ENCODE results near the gene SH3RF3.

Gene SH3RF3

DNA sequence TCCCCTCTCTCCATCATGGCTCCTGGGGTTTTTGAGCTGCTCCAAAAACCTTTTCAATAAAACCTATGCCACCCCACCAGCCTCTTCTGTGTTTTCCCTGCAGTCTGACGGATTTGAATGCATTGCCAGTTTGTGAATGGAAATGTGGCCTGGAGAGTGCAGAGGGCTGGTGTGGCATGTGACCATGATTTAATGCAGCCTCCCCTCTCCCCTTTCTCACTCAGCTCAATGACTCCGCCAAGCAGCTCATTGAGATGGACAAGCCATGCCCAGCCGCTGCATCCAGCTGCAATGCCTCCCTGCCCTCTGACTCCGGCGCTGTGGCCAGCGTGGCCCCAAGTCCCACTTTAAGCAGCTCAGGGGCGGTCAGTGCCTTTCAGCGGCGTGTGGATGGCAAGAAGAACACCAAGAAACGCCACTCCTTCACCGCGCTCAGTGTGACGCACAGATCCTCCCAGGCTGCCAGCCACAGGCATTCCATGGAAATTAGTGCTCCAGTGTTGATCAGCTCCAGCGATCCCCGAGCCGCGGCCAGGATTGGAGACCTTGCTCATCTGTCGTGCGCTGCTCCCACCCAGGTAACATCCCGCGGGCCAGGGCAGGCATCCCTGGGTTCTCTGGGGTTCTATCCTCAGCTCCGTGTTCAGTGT, 269.5 kb downstream of the SH3RF3 start:
- Histone ChIP-seq H3K36me3 (peaks cover 18% of the 10 kb centered on the region; the same call in 1 of the 2 replicates), H3K9ac (no peak overlapping the region), H3K4me3 (no peak overlapping the region), H3K27ac (no peak overlapping the region), H3K9me3 (no peaks in the 10 kb centered on the region), H4K20me1 (peaks cover 11% of the 10 kb centered on the region; the same call in 1 of the 2 replicates), H3K4me1 (peaks cover 70% of the 10 kb centered on the region), H3K4me2 (peak overlapping the region; percentile 82), H3K27me3 (no peaks in the 10 kb centered on the region)
- TF ChIP-seq Cebpa-rat (IDR thresholded peaks at IDR 0.05): no peak

DNA sequence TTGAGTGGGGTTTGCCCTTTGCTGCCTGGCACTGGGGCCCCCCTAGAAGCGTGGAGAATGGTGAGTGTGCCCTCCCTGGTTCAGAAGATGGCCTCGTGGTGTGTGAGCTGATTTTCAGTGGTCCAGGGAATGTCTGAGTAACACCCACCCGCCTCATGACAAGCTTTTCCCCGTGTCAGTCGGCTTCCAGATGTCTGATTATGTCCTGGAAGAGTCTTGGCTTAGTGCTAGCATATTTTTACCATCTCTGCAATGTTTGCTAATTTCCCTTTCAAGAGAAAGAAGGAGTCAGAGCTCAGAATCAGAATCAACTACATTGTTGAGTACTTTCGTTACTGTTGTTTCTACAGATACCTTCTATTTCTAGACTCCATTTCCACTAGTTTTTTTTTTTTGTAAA, 270.1 kb downstream of the SH3RF3 start:
- peaks cover 14% of the 10 kb centered on the region; the same call in 1 of the 2 replicates for H4K20me1 ChIP-seq
- no peaks in the 10 kb centered on the region for H3K9me3 ChIP-seq
- no peak overlapping the region for H3K27ac ChIP-seq
- H3K9ac ChIP-seq: no peak overlapping the region
- H3K36me3 ChIP-seq: peaks cover 18% of the 10 kb centered on the region; the same call in 1 of the 2 replicates
- no peak overlapping the region for H3K4me2 ChIP-seq
- no peaks in the 10 kb centered on the region for H3K27me3 ChIP-seq
- H3K4me1 ChIP-seq: peaks cover 73% of the 10 kb centered on the region
- TF ChIP-seq Cebpa-rat (IDR thresholded peaks at IDR 0.05): no peak
- H3K4me3 ChIP-seq: no peak overlapping the region

DNA sequence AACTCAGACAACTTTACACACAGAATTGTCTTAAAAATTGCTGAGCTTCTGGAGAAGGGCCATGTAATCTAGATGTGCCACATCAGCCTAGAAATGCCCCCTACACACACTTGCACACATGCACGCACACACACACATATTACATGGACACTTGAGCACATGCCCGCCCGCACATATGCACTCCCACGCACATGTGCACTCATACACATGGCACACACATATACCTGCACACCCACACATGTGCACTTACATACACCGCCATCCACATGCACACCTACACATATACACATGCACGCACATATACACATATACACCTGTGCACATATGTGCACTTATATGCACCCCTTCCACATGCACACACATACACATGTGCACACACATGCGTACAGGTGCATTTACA, 271.1 kb downstream of the SH3RF3 start:
- no peaks in the 10 kb centered on the region for H3K27me3 ChIP-seq
- H3K4me1 ChIP-seq: peaks cover 75% of the 10 kb centered on the region
- no peak overlapping the region for H3K27ac ChIP-seq
- H3K4me2 ChIP-seq: no peak overlapping the region
- H4K20me1 ChIP-seq: peaks cover 14% of the 10 kb centered on the region; the same call in 1 of the 2 replicates
- TF ChIP-seq Cebpa-rat (IDR thresholded peaks at IDR 0.05): no peak
- no peak overlapping the region for H3K4me3 ChIP-seq
- no peak overlapping the region for H3K9ac ChIP-seq
- H3K36me3 ChIP-seq: peaks cover 29% of the 10 kb centered on the region; the same call in 1 of the 2 replicates
- no peaks in the 10 kb centered on the region for H3K9me3 ChIP-seq

DNA sequence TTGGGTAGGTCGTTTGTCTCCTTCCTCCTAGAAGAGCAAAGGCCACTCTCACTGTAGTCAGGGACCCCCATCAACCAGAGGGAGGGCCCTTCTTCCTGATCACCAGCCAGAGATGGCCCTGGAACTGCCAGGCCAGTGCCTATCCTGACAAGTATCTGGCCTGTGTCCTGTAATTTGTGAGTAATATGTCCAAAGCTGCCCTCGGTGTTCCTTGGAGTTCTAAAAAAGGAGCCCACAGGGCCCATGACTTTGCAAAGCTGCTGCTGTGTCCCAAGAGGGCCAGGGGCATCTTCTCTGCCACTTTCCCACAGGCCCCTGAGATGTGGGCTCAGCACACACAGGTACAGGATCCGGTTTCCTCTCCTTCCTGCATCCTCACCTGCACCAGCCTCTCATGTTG, 272.4 kb downstream of the SH3RF3 start:
- H3K27me3 ChIP-seq: no peaks in the 10 kb centered on the region
- no peak overlapping the region for H3K4me3 ChIP-seq
- peaks cover 38% of the 10 kb centered on the region; the same call in 1 of the 2 replicates for H3K36me3 ChIP-seq
- no peak overlapping the region for H3K27ac ChIP-seq
- peak overlapping the region; percentile 86 for H3K4me2 ChIP-seq
- H4K20me1 ChIP-seq: peaks cover 14% of the 10 kb centered on the region; the same call in 1 of the 2 replicates
- H3K9me3 ChIP-seq: no peaks in the 10 kb centered on the region
- H3K9ac ChIP-seq: no peak overlapping the region
- no peak for TF ChIP-seq Cebpa-rat (IDR thresholded peaks at IDR 0.05)
- peaks cover 65% of the 10 kb centered on the region for H3K4me1 ChIP-seq

DNA sequence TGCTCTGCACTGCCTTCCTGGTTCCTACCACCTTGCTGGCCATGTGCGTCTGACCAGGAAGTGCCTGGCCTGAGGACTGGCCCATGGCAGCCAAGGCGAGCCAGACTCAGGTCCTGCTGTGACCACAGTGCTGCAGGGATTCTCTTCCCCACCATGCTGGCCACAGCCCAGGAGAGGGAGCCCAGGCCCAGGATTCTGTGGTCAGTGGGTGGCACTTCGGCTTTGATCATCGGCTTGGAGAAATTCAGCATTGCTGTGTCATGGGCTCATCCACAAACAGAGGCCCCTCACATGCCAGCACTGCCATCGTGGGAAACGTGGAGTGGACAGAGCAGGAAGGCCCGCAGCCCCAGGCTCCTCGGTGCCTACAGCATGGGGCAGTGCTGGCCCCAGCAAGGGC, 273.2 kb downstream of the SH3RF3 start:
- H3K4me1 ChIP-seq: peaks cover 65% of the 10 kb centered on the region

DNA sequence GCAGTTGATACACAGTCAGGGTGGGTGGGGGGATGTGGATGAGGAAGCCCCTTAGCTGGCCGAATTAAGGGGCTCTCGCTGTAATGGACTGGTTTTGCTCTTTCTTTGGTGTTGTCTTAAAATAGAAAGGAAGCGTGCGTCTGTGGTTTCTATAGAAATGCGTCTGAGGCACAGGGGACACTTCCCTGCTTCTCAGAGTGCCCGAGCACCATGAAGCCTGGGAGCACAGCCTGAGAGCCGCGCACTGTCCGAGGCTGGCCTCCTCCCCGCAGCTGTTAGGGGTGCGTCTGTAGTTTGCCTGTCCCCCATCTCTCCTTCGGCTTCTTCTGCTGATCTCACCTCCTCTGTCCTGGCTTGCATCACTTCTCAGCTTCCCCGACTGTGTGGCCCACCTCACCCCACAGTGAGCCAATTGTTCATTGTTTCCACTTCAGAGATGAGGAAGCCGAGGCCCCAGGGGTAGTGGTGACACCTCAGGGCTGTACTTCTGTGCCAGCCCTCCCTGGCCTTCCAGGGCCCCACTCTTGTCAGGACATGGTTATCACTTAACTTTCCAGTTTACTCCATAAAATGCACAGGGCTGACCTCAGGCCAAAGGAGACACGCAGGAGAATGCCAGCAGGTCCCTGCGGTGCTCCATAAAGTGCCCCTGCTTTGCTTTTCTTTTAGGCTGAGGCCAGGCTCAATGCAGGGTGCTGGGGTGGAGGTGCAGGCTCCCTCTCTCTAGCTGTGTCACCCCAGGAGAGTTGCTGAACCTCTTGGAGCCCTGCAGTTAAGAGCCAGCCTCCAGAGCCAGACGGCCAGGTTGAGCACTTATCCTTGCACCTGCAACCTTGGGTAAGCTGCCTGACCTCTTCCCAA, 274.2 kb downstream of the SH3RF3 start:
- Histone ChIP-seq H3K4me3 (peak overlapping the region; percentile 38; the same call in 1 of the 2 replicates), H3K9me3 (no peaks in the 10 kb centered on the region)

More for the DNA sequence above, 273.2 kb downstream of the SH3RF3 start:
- peaks cover 14% of the 10 kb centered on the region; the same call in 1 of the 2 replicates for H4K20me1 ChIP-seq
- H3K4me3 ChIP-seq: no peak overlapping the region
- H3K27ac ChIP-seq: peak overlapping the region; percentile 55
- TF ChIP-seq Cebpa-rat (IDR thresholded peaks at IDR 0.05): no peak
- peak overlapping the region; percentile 86 for H3K4me2 ChIP-seq
- H3K9ac ChIP-seq: no peak overlapping the region; the same call in 1 of the 2 replicates
- H3K27me3 ChIP-seq: no peaks in the 10 kb centered on the region
- H3K9me3 ChIP-seq: no peaks in the 10 kb centered on the region
- peaks cover 38% of the 10 kb centered on the region; the same call in 1 of the 2 replicates for H3K36me3 ChIP-seq

DNA sequence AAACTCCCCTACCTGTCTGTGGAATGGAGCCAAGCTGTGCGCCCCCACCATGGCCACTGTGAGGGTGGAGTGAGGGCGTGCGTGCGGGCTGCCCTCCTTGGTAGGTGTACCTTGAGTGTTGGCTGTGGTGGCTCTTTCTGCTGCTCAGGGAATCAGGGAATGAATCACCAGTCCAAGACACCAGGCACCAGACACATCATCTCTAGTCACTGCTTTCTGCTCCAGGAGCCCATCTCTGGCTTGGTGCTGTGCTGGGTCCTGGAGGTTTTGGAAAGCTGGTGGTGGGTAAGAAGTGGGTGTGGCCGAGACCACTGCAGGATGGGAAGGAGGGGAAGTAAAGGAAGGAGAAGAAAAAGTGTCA, 274.8 kb downstream of the SH3RF3 start:
- Histone ChIP-seq H4K20me1 (peaks cover 14% of the 10 kb centered on the region; the same call in 1 of the 2 replicates), H3K4me1 (peaks cover 67% of the 10 kb centered on the region), H3K4me3 (no peak overlapping the region), H3K9me3 (no peaks in the 10 kb centered on the region), H3K36me3 (peaks cover 33% of the 10 kb centered on the region; the same call in 1 of the 2 replicates), H3K27ac (peak overlapping the region; percentile 55), H3K9ac (no peak overlapping the region), H3K27me3 (no peaks in the 10 kb centered on the region), H3K4me2 (peak overlapping the region; percentile 86)
- TF ChIP-seq Cebpa-rat (IDR thresholded peaks at IDR 0.05): no peak

More for the DNA sequence above, 274.2 kb downstream of the SH3RF3 start:
- Histone ChIP-seq H3K9ac (peak overlapping the region; percentile 61), H3K4me2 (peak overlapping the region; percentile 86), H4K20me1 (peaks cover 14% of the 10 kb centered on the region; the same call in 1 of the 2 replicates), H3K27me3 (no peaks in the 10 kb centered on the region), H3K27ac (peak overlapping the region; percentile 55), H3K36me3 (peaks cover 38% of the 10 kb centered on the region; the same call in 1 of the 2 replicates), H3K4me1 (peaks cover 65% of the 10 kb centered on the region)
- TF ChIP-seq Cebpa-rat (IDR thresholded peaks at IDR 0.05): no peak

DNA sequence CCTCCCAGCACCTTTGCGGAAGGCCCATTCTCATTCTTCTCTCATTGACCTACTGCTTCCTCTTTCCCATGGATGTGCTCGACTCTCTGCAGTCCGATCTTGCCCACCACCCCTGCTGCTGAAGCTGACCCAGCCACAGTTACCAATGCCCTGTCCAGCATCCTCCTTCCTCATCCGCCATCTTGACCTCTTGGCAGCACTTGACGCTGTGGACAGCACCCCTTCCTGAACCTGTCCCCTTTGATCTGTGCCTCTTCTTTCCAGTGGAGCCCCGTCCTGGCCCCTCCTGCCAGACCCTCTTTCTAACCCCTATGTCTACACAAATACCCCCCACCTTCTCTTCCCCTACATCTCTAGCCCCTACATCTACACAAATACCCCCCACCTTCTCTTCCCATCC, 275.7 kb downstream of the SH3RF3 start:
- Histone ChIP-seq H3K4me1 (peaks cover 76% of the 10 kb centered on the region), H3K9ac (no peak overlapping the region), H3K27ac (0 out of 2 replicates have a peak overlapping the region, but pooled peaks have one; percentile 41), H3K4me3 (no peak overlapping the region), H3K9me3 (no peaks in the 10 kb centered on the region), H3K36me3 (peaks cover 31% of the 10 kb centered on the region; the same call in 1 of the 2 replicates), H4K20me1 (peaks cover 14% of the 10 kb centered on the region; the same call in 1 of the 2 replicates), H3K4me2 (peak overlapping the region; percentile 86), H3K27me3 (no peaks in the 10 kb centered on the region)
- no peak for TF ChIP-seq Cebpa-rat (IDR thresholded peaks at IDR 0.05)

DNA sequence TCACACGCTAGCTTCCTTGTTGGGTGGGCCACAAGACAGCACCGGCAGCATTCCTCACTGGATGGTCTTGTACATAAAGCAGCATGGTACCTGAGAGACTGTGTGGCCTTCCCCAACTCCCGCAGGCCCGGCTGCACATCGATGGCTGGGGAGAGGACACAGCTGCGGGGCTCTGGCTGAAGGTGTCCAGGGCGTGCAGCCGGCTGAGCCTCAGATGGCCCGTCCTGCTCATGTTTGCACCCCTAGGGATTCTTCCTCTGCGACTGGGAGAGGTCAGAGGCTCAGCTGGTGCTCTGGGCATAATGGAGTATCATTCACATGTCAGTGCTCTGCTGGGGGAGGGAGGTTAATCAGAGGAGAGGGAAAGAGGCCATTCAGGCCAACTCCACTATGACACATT, 276.9 kb downstream of the SH3RF3 start:
- peaks cover 20% of the 10 kb centered on the region; the same call in 1 of the 2 replicates for H3K36me3 ChIP-seq
- TF ChIP-seq Cebpa-rat (IDR thresholded peaks at IDR 0.05): no peak
- peaks cover 86% of the 10 kb centered on the region for H3K4me1 ChIP-seq
- no peak overlapping the region for H3K4me2 ChIP-seq
- H3K9me3 ChIP-seq: no peaks in the 10 kb centered on the region
- peak overlapping the region; percentile 53; the same call in 1 of the 2 replicates for H3K27ac ChIP-seq
- H3K4me3 ChIP-seq: no peak overlapping the region
- H3K9ac ChIP-seq: no peak overlapping the region
- peaks cover 21% of the 10 kb centered on the region; the same call in 1 of the 2 replicates for H4K20me1 ChIP-seq
- no peaks in the 10 kb centered on the region for H3K27me3 ChIP-seq

Measured in BLaER1 (cell line).